Measurements from ENCODE around the gene MAP3K5.

The MAP3K5 gene

GRCh38 chr6:136568129-136568528 is 224.1 kb downstream of the MAP3K5 start:
- no peak for DNase-seq (ENCODE audit: extremely low read depth, low read depth)
- TF ChIP-seq CTCF (IDR thresholded peaks at IDR 0.05; ENCODE audit: low read depth, low read length) = no peak

- TF ChIP-seq CTCF (IDR thresholded peaks at IDR 0.05; ENCODE audit: low read depth, low read length) = no peak
- no peak for DNase-seq (ENCODE audit: extremely low read depth, low read depth)
Observed at GRCh38 chr6:136567688-136568087, 224.6 kb downstream of the MAP3K5 start.

- no peak for DNase-seq (ENCODE audit: extremely low read depth, low read depth)
- TF ChIP-seq CTCF (IDR thresholded peaks at IDR 0.05; ENCODE audit: low read depth, low read length) = no peak
Observed at GRCh38 chr6:136566851-136567250, 225.4 kb downstream of the MAP3K5 start.

GRCh38 chr6:136566007-136566487 is 226.2 kb downstream of the MAP3K5 start:
- TF ChIP-seq CTCF (IDR thresholded peaks at IDR 0.05; ENCODE audit: low read depth, low read length) = no peak
- no peak for DNase-seq (ENCODE audit: extremely low read depth, low read depth)

- TF ChIP-seq CTCF (IDR thresholded peaks at IDR 0.05; ENCODE audit: low read depth, low read length) = no peak
- no peak for DNase-seq (ENCODE audit: extremely low read depth, low read depth)
Observed at GRCh38 chr6:136564180-136564579, 228.1 kb downstream of the MAP3K5 start.

- no peak for DNase-seq (ENCODE audit: extremely low read depth, low read depth)
Observed at GRCh38 chr6:136563386-136564152, 228.7 kb downstream of the MAP3K5 start.

More at GRCh38 chr6:136563386-136564152, 228.7 kb downstream of the MAP3K5 start:
- TF ChIP-seq CTCF (IDR thresholded peaks at IDR 0.05; ENCODE audit: low read depth, low read length) = no peak
